Medulla oblongata (tissue), 1 donor: ENCODE data around the gene TOE1.
"Not testable (repeated sequence)": the region's sequence is repeated elsewhere in the genome, so short reads cannot be mapped to it uniquely, and the experiment has no call there.

Experiments
- DNase-seq: peaks from one replicate; pipeline ENCODE4 v3.0.0-alpha.2; 2015; ENCODE audit errors: extremely low spot score

TOE1 gene

DNA sequence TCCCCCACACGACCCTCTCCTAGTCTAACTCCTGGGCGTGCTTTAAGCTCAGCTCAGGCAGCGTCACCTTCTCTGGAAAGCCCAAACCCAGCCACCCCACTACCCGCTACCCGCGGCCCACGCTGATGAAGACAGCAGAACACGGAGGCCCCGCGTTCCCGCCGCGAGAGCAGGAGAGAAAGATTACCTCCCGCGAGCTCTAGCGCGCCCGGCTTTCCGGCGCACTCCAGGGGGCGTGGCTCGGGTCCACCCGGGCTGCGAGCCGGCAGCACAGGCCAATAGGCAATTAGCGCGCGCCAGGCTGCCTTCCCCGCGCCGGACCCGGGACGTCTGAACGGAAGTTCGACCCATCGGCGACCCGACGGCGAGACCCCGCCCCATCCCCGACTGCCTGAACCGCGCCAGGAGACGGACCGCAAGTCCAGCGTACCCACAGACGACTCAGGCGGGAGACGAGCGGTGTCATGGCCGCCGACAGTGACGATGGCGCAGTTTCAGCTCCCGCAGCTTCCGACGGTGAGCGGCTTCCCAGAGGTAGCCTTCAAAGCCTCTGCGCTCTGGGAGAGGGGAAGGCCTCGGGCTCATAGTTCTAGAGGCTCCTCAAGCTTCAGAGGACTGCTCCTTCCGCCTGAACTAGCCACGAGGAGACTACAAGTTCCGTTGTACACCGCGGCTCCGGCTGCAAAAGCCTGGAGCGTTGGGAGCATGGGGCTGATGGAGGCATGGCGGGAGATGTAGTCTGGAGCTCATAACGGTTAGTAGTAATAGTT is at the start of gene TOE1, which contains the start of gene MUTYH:
TOE1 (plus strand) TSS at position 382 of the 770 bp plus-strand sequence; CDS start at position 465, 83 bp downstream.
MUTYH (minus strand) TSS at position 652 of the 770 bp plus-strand sequence. CDS start 5,935 bp downstream, outside the sequence.
- peak; percentile 93 for DNase-seq

DNA sequence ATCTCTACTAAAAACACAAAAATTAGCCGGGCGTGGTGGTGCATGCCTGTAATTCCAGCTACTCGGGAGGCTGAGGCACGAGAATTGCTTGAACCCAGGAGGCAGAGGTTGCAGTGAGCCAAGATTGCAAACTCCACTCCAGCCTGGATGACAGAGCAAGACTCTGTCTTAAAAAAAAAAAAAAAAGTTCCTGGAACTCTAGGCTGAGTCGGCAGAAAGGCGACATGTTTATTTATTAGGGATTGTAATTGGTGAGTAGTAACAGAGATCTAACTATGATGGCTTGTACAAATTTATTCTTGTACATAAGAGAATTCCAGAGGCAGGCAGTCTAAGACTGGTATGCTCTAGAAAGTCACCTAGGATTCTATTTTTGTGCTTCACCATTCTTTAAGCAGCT is 49.0 kb upstream of the TOE1 start:
- not testable (repeated sequence) for DNase-seq

DNA sequence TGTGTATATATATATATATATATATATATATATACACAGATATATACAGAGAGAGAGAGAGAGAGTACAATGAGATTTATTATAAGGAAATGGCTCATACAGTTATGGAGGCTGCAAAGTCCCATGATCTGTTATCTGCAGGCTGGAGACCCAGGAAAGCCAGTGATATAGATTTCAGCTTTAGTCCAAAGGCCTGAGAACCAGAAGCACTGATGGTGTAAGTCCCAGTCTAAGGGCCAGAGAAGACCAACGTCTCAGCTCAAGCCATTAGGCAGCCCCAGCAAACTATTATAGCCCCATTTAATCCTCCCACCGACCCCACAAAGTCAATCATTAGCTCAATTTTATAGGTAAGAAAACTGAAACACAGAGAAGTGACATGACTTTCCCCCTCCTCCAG is 48.3 kb upstream of the TOE1 start:
- no peak for DNase-seq

DNA sequence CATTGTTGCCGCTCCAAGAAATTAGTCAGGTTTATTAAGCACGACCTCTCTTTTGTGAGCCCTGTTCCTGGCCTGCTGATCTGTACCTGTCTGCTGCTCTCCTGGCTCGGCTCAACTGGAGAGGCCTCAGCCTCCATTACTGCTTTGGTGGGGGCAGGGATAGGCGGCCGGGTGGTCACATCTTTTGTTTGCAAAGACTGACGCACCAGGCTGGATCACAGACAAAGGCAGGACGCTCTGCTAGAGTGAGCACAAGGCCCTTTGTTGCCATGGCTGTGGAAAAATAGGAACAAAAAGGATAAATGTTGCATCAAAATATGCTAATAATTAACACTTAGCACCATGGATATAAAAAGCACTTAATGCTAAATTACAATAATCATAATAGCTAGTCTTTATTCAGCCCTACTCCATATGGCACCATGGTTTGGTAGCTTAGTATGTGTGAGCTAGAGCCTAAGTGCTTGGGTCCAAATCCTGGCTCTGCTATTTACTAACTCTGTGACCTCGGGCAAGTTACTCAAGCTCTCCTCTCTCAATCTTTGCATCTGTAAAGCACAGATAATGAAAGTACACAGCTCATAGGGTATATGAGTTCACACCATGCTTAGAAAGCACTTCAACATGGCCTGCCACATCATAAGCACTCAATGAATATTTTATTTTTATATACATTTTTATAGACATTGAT is 42.2 kb upstream of the TOE1 start:
- DNase-seq: peak; percentile 40

DNA sequence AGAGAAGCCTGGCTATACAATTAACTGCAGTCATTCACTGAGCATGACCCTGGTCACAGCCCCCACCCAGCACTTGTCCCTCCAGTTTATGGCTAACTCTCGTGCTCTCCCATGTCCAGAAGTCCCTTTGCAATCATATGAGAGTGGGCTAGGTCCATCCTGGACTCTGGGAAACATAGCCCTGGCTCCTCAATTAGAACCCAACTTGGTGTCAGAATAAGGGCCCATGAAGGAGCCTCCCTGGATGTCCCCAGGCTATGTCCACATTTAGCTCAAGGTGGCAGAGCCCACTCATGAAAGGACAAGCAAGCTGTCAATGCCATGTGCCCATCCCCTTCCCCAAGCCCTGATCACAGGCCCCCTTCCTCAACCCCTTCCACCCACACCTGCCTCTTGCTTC is 40.7 kb upstream of the TOE1 start:
- no peak for DNase-seq

DNA sequence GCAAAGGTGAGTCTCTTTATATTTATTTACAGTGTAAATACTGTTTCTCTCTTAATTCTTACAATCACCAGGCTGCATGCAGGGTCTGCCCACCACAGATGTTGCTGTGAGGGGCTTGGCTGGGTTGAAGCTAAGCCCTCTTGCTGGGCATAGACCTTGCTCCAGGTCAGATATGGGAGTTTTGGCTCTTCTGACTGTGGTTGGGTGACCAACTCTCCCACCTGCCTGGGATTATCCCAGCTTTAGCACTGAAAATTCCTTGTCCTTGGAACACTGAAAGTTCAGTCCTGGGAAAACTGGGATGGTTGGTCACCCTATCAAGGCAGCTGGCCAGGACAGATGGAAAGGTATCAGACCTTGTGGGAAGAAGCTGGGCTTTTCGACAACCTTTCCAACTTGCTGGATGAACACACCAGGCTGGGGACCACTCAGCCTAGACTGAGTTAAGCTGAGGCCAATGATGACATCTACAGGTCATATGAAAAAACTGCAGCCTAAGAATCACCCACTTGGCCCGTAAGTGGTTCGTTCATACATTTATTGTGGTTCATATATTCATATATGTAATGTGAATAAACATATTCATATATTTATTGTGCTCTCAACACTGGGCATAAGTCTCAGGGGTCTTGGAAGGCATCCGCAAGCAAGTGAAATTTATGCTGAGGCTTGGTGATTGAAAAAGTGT is 39.8 kb upstream of the TOE1 start:
- DNase-seq: peak; percentile 83

DNA sequence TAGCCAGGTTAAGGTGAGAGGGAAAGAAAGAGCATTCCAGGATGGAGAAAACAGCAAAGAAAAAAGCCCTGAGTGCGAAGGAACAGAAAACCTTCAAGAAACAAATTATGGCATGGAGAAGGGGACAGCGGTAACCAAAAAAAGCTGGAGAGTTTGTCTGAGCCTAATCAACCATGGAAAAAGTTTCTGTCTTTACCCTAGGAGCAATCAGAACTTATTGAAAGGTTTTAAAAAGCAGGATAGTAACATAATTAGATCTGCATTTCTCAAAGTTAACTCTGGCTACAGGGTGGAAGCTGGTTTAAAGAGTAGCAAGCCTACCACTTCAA is 39.3 kb upstream of the TOE1 start:
- no peak for DNase-seq

DNA sequence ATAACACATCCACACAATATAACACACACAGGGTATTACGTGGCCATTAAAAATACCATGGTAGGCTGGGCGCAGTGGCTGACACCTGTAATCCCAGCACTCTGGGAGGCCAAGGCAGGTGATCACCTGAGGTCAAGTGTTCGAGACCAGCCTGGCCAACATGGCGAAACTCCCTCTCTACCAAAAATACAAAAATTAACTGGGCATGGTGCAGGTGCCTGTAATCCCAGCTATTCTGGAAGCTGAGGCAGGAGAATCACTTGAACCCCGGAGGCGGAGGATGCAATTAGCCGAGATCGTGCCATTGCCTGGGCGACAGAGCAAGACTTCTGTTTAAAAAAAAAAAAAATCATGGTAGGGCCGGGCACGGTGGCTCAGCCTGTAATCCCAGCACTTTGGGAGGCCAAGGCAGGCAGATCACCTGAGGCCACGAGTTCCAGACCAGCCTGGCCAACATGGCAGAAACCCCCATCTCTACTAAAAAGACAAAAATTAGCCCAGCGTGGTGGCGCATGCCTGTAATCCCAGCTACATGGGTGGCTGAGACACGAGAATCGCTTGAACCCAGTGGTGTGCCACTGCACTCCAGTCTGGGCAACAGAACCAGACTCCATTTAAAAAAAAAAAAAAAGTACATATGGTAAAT is 37.3 kb upstream of the TOE1 start:
- no peak for DNase-seq

DNA sequence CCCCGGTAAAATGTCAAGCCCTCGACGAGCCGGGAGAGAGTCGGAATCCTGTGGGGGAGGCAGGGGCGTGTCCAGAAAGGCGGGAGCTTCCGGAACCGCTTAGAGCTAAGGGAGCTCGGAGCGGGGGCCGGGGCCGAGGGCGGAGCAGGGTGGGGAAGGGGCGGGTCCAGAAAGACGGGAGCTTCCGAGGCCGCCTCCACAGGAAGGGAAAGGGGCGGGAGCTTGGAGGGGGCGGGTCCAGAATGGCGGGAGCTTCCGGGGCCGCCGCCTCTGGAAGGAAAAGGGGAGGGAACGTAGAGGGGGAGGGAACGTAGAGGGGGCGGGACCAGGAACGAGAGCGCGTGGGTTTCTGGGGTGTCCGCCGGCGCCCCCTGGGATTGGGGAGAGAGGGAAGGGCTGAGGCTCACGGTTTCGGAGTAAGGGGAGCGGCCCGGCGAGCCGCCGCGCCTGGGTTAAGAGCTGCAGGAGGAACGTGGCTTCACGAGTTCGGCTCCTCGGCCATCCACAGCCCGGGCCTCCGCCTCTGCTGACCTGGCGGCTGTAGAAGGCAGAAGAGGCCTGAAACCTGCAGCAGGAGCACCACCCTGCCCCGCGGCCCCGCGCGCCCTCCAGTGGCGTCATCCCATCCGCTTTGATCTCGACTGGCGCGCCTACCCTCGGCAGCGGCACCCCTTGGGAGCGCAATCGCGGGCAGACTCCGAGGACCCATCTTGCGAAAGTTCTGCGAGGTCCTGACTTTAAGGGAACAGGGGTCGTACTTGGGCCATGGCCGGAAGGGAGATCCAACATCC is 36.3 kb upstream of the TOE1 start:
- peak; percentile 99 for DNase-seq

DNA sequence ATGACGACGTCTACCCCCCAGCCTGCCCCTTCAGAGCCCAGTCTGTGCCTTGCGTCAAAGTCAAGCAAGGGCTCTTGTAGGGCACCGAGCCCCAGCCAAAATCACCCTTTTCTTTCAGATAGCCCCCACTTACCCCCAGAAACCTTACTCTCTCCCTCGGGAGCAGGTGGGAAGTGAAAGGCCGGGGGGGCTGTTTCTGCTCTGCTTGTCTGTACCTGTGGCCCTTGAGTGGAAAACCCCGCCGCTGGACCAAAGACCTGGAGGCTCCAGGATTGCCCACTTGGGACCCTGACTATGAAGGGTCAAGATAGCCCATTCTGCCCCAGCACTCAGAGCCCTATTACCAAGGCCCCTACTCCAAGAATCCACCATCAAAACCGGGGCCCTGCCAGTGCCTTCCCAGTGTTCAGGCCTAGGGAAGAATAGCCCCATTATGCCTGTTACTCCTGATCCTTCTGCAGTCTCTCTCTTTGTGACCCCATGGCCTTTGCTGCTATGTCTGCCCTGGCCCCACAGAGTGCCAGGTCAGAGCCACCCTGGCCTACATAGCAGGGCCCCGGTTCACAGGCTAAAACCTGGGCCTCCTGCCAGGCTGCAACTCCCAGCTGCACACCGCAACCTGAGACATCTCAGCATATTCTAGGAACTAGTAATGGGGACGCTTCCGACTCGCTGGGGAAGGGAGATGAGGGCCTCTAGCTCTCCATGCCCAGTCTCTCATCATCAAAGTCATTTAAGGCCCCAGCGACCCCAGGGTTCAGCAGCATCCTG is 35.5 kb upstream of the TOE1 start:
- DNase-seq: no peak

DNA sequence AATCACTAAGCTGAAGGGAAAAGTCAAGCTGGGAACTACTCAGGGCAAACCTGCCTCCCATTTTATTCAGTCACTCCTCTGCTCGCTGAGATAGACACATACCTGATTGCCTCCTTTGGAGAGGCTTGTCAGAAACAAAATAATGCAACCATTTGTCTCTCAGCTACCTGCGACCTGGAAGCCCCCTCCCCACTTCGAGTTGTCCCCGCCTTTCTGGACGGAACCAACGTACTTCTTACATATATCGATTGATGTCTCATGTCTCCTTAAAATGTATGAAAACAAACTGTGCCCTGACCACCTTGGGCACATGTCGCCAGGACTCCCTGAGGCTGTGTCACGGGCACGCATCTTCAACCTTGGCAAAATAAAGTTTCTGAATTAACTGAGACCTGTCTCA is 34.7 kb upstream of the TOE1 start:
- DNase-seq: no peak

DNA sequence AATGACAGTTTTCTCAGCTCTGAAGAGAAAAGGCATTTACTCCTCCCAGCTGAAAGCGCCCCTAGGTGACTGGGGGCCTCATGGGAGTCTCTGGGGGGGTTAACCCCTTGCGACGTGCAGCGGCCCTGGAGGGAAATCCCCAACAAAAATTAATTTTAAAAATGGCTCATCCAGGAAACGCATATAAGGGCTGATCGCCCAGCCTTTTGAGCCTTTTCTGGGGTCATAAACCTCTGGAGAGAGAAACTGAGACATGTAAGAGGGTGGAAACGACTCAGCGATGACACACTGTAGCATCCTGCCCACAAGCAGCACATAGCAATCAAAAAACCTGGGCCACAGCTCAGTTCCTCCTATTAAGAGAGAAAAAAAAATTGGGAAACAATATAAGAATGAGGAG is 33.7 kb upstream of the TOE1 start:
- DNase-seq: no peak

DNA sequence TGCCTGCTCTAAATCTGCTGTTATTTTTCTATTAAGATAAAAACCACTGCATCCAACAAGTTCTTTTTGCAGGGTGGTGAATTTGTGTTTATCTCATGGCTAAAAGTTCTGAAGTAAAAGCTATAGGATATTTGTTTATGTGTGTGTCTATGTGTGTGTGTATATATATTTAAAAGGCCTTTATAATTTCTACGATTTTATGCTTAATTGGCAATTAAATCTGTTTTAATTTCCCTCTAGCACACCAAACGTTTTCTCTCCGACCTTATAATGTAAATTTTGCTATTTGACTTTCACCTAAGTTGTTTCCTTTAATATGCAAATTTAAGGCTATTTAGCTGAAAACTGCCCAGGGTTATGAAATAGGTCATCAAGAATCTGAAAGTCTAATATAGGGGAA is 33.1 kb upstream of the TOE1 start:
- no peak for DNase-seq

DNA sequence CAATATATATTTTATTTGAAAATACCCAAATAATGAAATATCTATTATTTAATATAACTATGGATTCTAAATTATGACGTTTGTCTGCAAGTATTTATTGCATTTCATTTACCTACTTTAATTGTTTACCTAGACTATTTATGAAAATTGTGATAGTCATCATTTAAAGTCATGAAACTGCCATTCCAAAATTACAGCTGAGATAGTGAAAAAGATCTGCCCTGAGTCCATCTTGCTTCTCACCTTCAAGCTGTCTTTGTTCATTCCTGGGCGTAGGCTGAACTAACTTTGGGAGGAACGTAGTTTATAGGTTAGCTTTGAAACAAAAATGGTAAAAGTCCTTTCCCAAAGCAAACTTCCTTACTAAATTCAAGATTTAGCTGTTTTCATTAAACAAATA is 25.7 kb upstream of the TOE1 start:
- no peak for DNase-seq

DNA sequence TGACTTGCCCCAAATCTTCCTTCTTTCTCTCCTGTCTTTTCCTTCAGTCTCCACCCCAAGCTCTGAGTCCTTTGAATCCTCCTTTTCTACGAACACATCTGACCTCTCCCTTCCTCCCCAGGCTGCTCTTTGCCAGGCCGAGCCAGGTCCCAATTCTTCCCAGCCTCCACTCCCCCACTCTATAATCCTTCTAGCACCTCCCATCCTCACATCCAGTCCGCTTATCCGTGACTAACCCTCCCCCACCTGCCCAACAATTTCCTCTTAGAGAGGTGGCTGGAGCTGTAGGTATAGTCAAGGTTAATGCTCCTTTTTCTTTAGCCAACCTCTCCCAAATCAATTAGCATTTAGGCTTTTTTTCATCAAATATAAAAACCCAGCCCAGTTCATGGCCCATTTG is 22.8 kb upstream of the TOE1 start:
- no peak for DNase-seq

DNA sequence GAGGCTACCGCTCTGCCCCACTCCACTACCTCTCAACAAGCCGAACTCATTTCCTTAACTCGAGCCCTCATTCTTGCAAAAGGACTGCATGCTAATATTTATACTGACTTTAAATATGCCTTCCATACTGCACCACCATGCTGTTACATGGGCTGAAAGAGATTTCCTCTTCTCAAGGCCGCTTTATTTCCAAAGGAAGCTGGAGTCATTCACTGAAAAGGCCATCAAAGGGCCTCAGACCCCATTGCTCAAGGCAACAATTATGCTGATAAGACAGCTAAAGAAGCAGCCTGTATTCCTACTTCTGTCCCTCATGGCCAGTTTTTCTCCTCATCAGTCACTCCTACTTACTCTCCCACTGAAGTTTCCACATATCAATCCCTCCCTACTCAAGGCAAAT is 20.2 kb upstream of the TOE1 start:
- no peak for DNase-seq

DNA sequence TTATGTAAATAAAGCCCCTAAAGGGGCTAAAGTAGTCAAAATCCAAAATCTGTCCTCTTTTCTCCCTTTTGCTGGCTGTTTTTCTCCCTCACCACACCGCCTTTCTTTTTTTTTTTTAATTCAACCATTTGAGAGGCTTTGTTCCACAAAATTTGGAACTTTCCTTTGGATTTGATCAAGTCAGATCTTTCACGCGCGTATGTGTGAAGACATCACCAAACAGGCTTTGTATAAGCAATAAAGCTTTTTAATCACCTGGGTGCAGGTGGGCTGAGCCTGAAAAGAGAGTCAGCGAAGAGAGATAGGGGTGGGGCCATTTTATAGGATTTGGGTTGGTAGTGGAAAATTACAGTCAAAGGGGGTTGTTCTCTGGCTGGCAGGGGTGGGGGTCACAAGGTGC is 18.5 kb upstream of the TOE1 start:
- no peak for DNase-seq

DNA sequence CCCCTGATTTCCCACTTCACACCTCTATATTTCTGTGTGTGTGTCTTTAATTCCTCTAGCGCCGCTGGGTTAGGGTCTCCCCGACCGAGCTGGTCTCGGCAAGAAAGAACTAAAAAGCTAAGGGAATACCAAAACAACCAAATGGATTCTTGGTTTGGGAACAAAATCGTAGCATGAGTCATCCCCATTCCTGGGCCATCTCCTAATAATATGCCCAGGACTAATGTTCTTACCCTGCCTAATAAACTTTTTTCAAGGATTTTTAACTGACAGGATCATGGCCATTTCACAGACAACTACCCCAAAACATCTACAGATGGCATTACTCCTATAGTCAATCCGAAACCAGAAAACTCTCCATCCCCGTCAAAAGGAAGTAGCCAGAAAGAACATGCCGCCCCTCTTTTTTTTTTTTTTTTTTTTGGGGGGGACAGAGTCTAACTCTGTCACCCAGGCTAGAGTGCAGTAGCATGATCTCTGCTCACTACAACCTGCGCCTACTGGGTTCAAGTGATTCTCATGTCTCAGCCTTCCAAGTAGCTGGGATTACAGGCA is 17.4 kb upstream of the TOE1 start:
- DNase-seq: no peak

DNA sequence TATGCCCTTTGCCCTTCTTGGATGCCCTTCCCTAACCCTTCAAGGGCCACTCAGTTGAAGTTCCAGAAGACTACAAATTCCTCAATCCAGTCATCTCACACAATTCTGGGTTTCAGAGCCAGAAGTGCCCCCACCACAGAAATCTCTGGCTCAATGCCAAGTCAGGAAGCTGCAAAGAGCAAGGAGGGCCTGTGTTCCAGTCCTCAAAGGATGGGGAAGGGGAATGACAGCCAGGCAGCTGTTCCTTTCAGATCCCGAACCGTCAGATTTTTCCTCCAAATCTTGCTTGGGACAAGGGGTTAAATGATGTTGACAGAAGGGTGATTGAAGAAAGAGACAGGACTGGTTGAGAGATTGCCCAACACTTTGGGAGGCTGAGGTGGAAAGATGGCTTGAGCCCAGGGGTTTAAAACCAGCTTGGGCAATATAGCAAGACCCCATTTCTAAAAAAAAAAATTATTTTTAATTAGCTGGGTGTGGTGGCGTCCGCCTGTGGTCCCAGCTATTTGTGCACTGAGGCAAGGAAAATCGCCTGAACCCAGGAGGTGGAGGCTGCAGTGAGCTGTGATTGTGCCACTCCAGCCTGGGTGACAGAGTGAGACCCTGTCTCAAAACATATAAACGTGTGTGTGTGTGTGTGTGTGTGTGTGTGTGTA is 14.0 kb upstream of the TOE1 start:
- DNase-seq: peak; percentile 64
